ENCODE results near the gene TINAGL1.

TINAGL1 gene

DNA sequence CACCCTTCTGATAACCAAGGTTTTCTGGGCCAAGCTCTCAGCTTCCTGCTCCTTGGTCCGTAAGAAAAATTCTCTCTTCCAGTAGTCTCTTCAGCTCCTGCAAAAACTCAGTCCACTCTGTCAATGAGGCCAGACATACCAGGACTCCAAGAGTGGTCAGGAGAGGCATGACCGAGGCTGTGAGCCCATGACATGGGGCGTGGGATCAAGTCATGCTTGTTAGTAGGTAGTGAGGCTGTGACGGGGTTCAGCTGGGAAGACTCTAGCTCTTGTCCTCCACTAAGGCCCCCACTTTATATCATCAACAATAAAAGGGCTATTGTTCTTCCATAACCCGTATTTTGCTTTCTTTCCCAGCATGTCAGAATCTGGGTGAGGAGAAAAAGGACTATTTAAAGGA, 31.0 kb downstream of the TINAGL1 start:
- no peak for DNase-seq

DNA sequence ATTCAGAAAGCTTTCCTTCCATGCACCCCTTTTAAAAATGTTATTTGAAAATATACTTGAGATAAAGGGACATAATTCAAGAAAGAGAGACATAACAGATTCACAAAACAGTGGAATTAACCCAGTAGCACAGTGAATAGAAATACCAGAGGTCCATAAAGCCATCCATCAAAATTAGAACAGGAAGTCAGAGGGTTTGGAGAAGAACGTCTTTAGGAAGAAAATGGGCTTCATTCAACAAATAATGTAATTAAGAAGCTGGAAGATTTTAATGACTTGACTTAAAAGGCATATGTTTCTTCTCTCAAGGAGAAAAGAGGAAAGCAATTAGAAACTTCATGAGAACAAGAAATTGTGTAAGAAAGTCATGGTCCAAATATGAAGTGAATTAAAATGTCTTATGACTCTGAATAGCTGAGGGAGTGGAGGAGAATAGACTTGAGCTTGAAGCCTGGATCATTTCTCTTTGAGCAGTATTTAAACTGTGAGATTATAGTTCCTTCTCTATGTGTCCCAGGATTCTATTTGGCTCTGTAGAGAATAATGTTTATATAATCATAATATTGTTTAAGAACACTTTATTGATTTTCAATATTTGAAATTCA, 33.3 kb downstream of the TINAGL1 start:
- no peak for DNase-seq

GRCh38 chr1:31614414-31615005, 38.2 kb downstream of the TINAGL1 start:
- DNase-seq: no peak

GRCh38 chr1:31615414-31615813, 39.1 kb downstream of the TINAGL1 start:
- no peak for DNase-seq

- DNase-seq: no peak
Observed at GRCh38 chr1:31615939-31616338, 39.6 kb downstream of the TINAGL1 start.

DNA sequence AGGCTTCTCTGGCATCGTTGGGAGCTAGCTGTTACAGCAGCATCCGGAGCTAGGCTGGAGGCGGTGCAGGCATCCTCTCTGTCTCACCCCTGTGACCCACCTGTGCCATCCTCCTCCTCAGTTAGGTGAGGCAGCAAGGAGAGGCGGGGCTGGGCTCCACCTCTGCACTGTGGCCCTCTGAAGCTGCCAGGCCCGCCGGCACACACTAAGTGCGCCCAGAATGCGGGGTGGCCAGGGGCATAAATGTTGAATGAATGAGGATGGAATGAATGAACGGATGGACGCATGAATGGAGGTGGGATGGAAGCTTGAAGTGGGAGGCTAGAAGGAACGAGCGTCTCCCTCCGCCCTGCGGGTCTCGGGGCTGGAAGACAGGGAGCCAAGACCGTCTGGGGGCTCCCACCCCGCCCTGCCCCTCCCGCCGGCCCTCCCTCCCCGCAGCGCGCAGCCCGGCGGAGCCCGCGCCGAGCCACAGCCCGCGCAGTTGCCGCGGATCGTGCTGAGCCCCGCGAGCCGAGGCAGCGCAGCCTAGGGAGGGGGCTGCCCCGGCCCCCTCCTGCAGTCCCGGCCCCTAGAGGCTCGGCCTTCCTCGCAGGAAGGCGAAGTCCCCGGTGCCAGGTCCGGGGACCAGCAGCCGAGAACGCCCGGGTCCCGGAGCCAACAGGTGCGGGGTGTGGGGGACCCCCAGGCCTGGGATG, 41.1 kb downstream of the TINAGL1 start, which contains the start of gene HCRTR1:
Gene HCRTR1 (plus strand): TSS at position 472 of the 698 bp plus-strand sequence. CDS start 1,504 bp downstream, outside the sequence.
- no peak for DNase-seq

DNA sequence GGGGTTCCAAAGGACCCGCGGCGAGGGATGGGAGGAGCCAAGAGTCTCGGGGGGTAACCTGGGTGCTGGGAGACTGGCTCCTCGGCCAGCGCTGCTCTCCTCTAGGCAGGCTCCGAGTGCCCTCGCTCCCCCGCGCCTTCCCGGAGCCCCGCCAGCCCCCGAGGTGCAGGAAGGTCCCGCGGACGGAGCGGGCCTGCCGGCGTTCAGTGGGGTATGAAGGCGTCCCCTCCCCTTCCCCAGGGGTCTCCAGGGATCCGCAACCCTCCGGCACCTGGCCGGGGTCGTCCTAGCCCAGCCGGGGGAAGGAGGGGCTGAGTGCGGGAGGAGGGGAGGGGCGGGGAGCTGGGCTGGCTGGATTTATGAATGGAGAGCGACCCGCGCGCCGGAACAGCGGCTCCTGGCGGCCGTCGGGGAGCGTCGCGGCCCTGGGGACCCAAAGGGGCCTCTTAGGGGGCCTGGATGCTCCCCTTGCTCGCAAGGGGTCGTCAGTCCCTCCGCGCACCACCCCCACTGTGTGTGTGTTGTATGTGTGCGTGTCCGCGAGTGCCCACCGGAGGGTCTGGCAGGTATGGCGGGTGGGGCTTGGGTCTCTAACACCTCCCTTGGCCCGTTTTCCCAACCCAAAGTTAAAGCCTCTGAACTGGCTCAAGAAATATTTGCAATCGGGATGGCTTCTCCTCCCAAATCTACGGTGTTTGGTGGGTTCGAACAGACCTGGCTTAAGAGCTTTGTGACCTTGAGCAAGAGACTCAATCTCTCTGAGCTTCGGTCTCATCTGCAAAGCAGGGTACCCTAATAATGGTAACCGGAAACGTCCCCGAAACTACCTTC, 41.8 kb downstream of the TINAGL1 start:
- DNase-seq: peak; percentile 35

GRCh38 chr1:31618916-31619846, 42.9 kb downstream of the TINAGL1 start:
- no peak for DNase-seq

DNA sequence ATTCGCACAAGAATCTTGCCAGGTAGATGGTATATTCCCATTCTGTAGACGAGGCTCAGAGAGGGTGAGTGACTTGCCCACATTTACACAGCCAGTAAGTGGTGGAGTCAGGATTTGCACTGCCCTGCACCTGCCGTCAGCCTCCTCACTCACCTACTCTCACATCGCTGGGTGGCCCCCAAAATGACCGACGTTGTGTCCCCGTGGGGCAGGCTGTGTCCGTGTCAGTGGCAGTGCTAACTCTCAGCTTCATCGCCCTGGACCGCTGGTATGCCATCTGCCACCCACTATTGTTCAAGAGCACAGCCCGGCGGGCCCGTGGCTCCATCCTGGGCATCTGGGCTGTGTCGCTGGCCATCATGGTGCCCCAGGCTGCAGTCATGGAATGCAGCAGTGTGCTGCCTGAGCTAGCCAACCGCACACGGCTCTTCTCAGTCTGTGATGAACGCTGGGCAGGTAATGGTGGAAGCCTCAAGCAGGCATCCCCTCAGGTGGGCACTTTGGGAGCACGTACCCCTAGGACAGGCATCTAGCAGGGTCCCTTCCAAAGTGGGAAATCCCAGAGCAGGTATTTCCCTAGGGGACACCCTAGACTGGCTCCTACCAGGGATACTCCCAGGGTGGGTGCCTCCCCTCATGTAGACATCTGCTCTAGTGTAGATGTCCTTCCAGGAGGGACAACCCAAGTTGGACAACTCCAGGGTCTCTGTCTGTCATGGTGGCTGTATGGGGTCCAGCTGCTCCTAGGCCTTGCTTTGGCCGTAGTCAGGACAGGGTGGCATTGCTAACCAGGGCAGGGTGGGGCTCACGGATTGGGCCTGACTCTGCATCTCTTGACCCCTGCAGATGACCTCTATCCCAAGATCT, 44.5 kb downstream of the TINAGL1 start:
- no peak for DNase-seq

- DNase-seq: no peak
Observed at GRCh38 chr1:31621498-31621820, 45.1 kb downstream of the TINAGL1 start.

DNA sequence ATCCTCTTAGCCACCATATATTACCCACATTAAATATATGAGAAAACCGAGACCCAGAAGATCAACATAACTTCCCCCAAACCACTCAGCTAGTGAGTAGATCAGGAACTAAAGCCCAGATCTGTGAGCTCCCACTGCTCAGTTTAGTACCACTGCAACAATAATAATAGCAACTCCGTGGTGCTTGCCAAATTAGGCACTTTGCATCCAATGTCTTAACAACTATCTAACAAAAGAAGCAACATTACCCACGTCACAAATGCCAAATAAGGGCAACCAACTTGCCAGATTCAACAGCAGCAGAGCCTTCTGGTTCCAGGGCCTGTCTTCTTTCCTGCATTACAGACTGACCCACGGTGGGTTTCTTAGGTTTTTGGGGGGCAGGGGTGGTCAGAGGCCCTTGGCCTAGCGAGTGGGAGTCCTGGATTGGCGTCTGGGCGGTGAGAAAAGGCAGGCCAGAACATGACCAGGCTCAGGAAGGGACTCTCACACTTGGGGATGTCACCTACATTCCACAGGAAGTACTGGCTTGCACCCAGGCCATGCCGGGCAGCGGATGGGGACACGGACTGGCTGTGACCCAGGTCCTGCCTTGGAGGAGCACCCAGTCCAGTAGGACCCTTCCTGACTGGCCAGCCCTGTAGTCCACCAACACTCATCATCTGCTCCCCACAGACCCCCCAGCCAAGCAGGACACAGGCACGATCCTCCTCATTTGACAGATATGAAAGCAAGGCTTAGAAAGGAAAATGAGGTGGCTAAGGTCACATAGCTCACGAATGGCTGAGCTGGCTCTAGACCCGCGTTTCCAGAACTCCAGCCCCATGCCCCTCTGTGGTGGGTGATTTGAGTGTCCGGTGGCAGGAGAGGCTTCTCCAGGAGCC, 45.8 kb downstream of the TINAGL1 start:
- no peak for DNase-seq

DNA sequence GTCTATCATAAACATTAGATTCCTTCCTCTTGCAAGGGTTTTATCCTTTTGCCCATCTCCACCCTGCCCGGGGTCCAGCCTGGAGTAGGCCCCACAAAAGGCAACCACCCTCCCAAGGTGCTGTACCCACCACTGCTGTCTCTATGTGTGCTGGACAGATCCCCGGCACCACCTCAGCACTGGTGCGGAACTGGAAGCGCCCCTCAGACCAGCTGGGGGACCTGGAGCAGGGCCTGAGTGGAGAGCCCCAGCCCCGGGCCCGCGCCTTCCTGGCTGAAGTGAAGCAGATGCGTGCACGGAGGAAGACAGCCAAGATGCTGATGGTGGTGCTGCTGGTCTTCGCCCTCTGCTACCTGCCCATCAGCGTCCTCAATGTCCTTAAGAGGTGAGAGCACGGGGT, 47.0 kb downstream of the TINAGL1 start:
- DNase-seq: no peak

DNA sequence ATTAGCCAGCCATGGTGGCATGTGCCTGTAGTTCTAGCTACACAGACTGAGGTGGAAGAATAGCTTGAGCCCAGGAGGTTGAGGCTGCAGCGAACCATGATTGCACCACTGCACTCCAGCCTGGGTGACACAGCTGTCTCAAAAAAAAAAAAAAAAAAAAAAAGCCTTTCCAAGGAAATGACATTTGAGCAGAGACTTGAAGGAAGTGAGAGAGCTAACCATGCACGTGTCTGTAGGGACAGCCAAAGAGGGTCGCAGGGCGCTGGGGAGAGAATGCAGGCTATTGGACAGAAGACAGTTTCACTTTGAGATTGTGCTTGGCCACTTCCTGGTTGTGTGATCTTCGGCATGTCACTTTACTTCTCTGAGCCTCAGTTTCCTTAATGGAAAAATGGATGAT, 48.0 kb downstream of the TINAGL1 start:
- DNase-seq: no peak

GRCh38 chr1:31624731-31625514, 48.6 kb downstream of the TINAGL1 start:
- no peak for DNase-seq

GRCh38 chr1:31625561-31626222, 49.4 kb downstream of the TINAGL1 start:
- DNase-seq: no peak

DNA sequence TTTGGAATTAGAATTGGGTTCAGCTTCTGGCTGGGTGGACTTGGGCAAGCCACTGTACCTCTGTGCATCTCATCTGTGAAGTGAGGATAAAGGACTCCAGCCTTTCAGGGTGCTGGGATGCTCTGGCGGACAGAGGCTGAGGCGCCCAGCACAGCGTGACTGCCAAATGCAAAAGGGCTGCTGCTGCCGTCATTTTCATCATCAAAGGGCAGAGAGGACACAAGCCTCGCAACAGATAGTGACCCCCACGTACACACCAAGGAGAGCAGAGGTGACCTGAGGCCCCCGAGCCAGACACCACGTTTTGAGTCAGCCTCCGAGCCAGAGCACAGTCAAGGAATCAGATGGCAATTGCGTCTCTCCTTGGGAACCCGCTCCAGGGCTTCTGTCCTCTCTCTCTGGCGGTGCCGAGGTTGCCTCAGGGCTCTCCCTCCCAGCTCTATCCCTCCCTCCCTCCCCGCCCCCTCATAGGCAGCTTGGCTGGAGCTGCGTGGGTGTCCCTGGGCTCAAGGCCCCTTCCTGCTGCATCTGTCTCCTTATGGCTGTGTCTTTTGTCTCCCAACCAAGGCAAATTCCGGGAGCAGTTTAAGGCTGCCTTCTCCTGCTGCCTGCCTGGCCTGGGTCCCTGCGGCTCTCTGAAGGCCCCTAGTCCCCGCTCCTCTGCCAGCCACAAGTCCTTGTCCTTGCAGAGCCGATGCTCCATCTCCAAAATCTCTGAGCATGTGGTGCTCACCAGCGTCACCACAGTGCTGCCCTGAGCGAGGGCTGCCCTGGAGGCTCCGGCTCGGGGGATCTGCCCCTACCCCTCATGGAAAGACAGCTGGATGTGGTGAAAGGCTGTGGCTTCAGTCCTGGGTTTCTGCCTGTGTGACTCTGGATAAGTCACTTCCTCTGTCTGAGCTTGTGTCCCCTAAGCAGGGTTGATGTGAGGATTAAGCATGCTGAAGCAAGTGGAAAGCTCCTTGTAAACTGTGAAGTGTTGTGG, 50.2 kb downstream of the TINAGL1 start:
- no peak for DNase-seq

DNA sequence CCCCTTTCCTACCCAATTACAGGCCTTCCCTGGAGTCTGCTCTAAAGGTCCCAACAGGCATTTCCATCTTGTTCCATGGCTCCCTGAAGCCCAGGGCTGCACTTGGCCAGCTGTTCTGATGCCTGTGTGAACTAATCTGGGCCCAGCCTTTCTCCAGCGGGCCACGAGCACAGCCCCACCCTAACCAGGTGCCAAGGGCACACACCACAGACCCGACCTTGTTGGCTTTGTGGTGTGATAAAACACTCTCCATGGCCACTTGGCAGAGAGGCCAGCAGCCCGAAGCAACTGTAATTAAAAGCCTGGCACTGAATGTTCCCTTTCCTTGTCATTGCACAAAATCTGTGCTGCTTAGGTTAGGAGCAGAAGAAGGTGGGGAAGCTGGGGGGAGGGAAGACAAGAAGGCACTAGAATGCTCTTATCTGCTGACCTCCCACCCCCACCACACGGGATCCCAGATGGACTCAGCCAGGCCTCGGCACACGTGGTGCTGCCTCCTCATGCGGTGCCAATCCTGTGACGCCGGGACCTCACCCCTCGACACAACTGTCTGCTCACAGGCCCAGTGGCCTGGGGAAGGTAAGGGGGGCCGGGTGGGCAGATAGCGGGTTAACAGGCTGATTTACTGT, 51.1 kb downstream of the TINAGL1 start:
- DNase-seq: no peak

Measured in CD4-positive, alpha-beta T cell treated with Interleukin-4 for 1 hour (primary cell).